ENCODE measurements around the gene CBX8.

DNA sequence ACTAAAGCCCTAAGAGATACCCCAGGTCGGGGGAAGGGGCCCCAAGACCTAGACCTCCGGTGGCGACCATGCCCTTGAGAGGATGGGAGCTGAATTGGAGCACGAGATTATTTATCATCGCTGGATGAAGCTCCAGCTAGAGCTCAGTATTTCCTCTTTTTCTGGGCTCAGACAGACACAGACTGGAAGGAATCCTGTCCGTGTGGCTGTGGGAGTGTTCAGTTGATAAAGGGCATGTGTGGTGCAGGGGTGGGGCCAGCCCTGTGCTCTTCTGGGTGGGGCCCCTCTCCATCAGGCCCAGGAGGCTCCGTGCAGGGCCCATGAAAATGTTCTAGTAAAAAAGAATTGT lies 48.7 kb upstream of the CBX8 start:
- TF ChIP-seq POLR2A (IDR thresholded peaks at IDR 0.05; ENCODE audit: low read length): peak; percentile 27
- TF ChIP-seq GATA1 (IDR thresholded peaks at IDR 0.05; ENCODE audit: low read depth, low read length): no peak

Measured in erythroblast (primary cell).